K562 (cell line): ENCODE measurements around the gene GYG2.

ENCODE experiments used
- ELF4 ChIP-seq: fragments of 450-650 bp; formaldehyde crosslinking; IDR thresholded peaks from 2 replicates; pipeline ENCODE4 v1.4.0; 2022; ENCODE audit warnings: missing genetic modification characterization
- HCFC1 ChIP-seq: IDR thresholded peaks from 2 replicates; pipeline ENCODE4 v1.6.1; 2012; ENCODE audit warnings: low read depth, low read length, improper control_type of control experiment
- LARP7 ChIP-seq: fragments of 450-650 bp; IDR thresholded peaks from 2 replicates; pipeline ENCODE4 v1.6.1; 2016
- MYNN ChIP-seq, 2 experiments: sonication (generic); formaldehyde crosslinking in 1 of 2; IDR thresholded peaks; 2 replicates each; pipeline versions ENCODE4 v1.5.0 to v1.6.1; 2016 to 2020; ENCODE audit warnings: antibody characterized with exemption in 1 of 2, missing genetic modification reagents in 1 of 2
- NR1H2 ChIP-seq: sonication (generic); formaldehyde crosslinking; IDR thresholded peaks from 2 replicates; pipeline ENCODE4 v1.4.0; 2020; ENCODE audit warnings: mild to moderate bottlenecking, missing genetic modification reagents
- RAD21 ChIP-seq, 2 experiments: fragments of 250-450 bp in 1 of 2; fragments of 450-650 bp in 1 of 2; sonication (Bioruptor Pico) in 1 of 2; formaldehyde crosslinking in 1 of 2; IDR thresholded peaks in 1 of 2; conservative IDR thresholded peaks in 1 of 2; 2 replicates each; pipeline versions ENCODE4 v1.4.0 to v1.8.0; 2020 to 2022; ENCODE audit warnings: mild to moderate bottlenecking in 2 of 2, moderate library complexity in 1 of 2
- RAD51 ChIP-seq: fragments of 450-650 bp; IDR thresholded peaks from 2 replicates; pipeline ENCODE4 v1.7.1; 2016; ENCODE audit warnings: low read depth, mild to moderate bottlenecking, borderline replicate concordance
- SP2 ChIP-seq: IDR thresholded peaks from 2 replicates; pipeline ENCODE4 v1.6.1; 2011; ENCODE audit warnings: mild to moderate bottlenecking, low read depth, low read length, moderate library complexity; ENCODE audit not compliant: poor library complexity, severe bottlenecking; ENCODE audit errors: extremely low read depth
- ZNF121 ChIP-seq: sonication (generic); formaldehyde crosslinking; conservative IDR thresholded peaks from 2 replicates; pipeline ENCODE4 v1.8.0; 2022; ENCODE audit warnings: missing genetic modification reagents
- ZNF24 ChIP-seq: fragments of 450-650 bp; IDR thresholded peaks from 2 replicates; pipeline ENCODE4 v1.6.1; 2016
- ZNF354B ChIP-seq: fragments of 250-450 bp; sonication (Bioruptor Pico); IDR thresholded peaks from 2 replicates; pipeline ENCODE4 v1.4.0; 2020

GRCh38 chrX:2917767-2918166, 89.0 kb downstream of the GYG2 start:
- TF ChIP-seq RAD21 (CRISPR knock-in tag; conservative IDR thresholded peaks at IDR 0.05 in 1 of 2, IDR thresholded peaks at IDR 0.05 in 1 of 2), result no peak
- TF ChIP-seq ELF4 (CRISPR knock-in tag), result no peak
- no peak for TF ChIP-seq ZNF24
- no peak for TF ChIP-seq ZNF354B (CRISPR knock-in tag)
- TF ChIP-seq RAD51, result no peak
- no peak for TF ChIP-seq SP2
- no peak for TF ChIP-seq MYNN (IDR thresholded peaks at IDR 0.05)
- TF ChIP-seq MYNN (CRISPR knock-in tag; IDR thresholded peaks at IDR 0.05), result no peak
- no peak for TF ChIP-seq LARP7
- no peak for TF ChIP-seq ZNF121
- no peak for TF ChIP-seq HCFC1
- TF ChIP-seq NR1H2 (CRISPR knock-in tag), result no peak
